Kasumi-1 (cell line): ENCODE measurements around the gene BAX.

Source experiments
- DNase-seq, 2 experiments: peaks; one replicate each; lab custom pipeline; 2025; lab: John Stamatoyannopoulos, UW

Gene BAX

GRCh38 chr19:48928164-48929025 is 26.3 kb upstream of the BAX start:
- no peak for DNase-seq

GRCh38 chr19:48933382-48933932 is 21.2 kb upstream of the BAX start, which contains the start of gene DHDH:
TSS of gene DHDH (plus strand) at chr19:48933699. CDS start at chr19:48933722, 23 bp downstream.
- DNase-seq: peak; percentile 63 to 65

- no peak for DNase-seq
Measured at GRCh38 chr19:48934837-48935236, 19.8 kb upstream of the BAX start.

- no peak for DNase-seq
Measured at GRCh38 chr19:48935864-48936263, 18.8 kb upstream of the BAX start.

GRCh38 chr19:48938256-48938655 is 16.4 kb upstream of the BAX start:
- DNase-seq: no peak

- DNase-seq: no peak
Measured at GRCh38 chr19:48940902-48941301, 13.8 kb upstream of the BAX start.

GRCh38 chr19:48943081-48943480 is 11.6 kb upstream of the BAX start:
- no peak for DNase-seq

GRCh38 chr19:48945415-48945814 is 9.3 kb upstream of the BAX start:
- DNase-seq: no peak

- no peak for DNase-seq
Measured at GRCh38 chr19:48945817-48946216, 8.9 kb upstream of the BAX start.

- DNase-seq: no peak
Measured at GRCh38 chr19:48946463-48947257, 8.0 kb upstream of the BAX start.

- no peak for DNase-seq
Measured at GRCh38 chr19:48947258-48947542, 7.5 kb upstream of the BAX start.

- no peak for DNase-seq
Measured at GRCh38 chr19:48950159-48950558, 4.5 kb upstream of the BAX start.

GRCh38 chr19:48950830-48951519 is 3.7 kb upstream of the BAX start:
- no peak for DNase-seq

- DNase-seq: no peak
Measured at GRCh38 chr19:48953141-48953540, 1.5 kb upstream of the BAX start.

GRCh38 chr19:48953990-48954594 is 583 bp upstream of the BAX start:
- no peak for DNase-seq

GRCh38 chr19:48955308-48955958 is 758 bp downstream of the BAX start:
- DNase-seq: no peak

- no peak for DNase-seq
Measured at GRCh38 chr19:48958006-48958405, 3.3 kb downstream of the BAX start.

GRCh38 chr19:48959341-48960239 is 4.9 kb downstream of the BAX start:
- DNase-seq: no peak

- no peak for DNase-seq
Measured at GRCh38 chr19:48961051-48961649, 6.5 kb downstream of the BAX start.

- no peak for DNase-seq
Measured at GRCh38 chr19:48961673-48962028, 7.0 kb downstream of the BAX start.
